ENCODE results near the gene LHX6.

Gene LHX6

GRCh38 chr9:122228568-122229484 is at the start of gene LHX6:
LHX6 (minus strand) TSS chr9:122228957; CDS start chr9:122228740, 217 bp downstream.
- DNase-seq = peak in 1 of 2 experiments; percentile 11

GRCh38 chr9:122277285-122277897 is 48.6 kb upstream of the LHX6 start:
- DNase-seq = no peak

GRCh38 chr9:122276096-122276495 is 47.3 kb upstream of the LHX6 start:
- DNase-seq = no peak

- no peak for DNase-seq
These were observed 45.3 kb upstream of the LHX6 start for GRCh38 chr9:122274055-122274454.

- no peak for DNase-seq
These were observed 39.5 kb upstream of the LHX6 start for GRCh38 chr9:122268041-122268814.

- DNase-seq = peak; percentile 54 to 55
These were observed 36.6 kb upstream of the LHX6 start for GRCh38 chr9:122265149-122265915.

- peak; percentile 84 to 85 for DNase-seq
These were observed 35.8 kb upstream of the LHX6 start, which contains the start of the genes MRRF and RBM18 for GRCh38 chr9:122264360-122265148. MRRF (plus strand) TSS chr9:122264882; CDS start chr9:122270892, 6,010 bp downstream. RBM18 (minus strand) TSS chr9:122264840; CDS start chr9:122261492, 3,348 bp downstream.

GRCh38 chr9:122263699-122264349 is 35.1 kb upstream of the LHX6 start:
- DNase-seq = no peak

- no peak for DNase-seq
These were observed 33.3 kb upstream of the LHX6 start for GRCh38 chr9:122262073-122262472.

GRCh38 chr9:122261469-122261881 is 32.7 kb upstream of the LHX6 start:
- peak in 1 of 2 experiments; percentile 5 for DNase-seq

GRCh38 chr9:122258886-122259415 is 30.2 kb upstream of the LHX6 start:
- no peak for DNase-seq

GRCh38 chr9:122256206-122256605 is 27.4 kb upstream of the LHX6 start:
- DNase-seq = no peak

- DNase-seq = no peak
These were observed 26.0 kb upstream of the LHX6 start for GRCh38 chr9:122254761-122255160.

- no peak for DNase-seq
These were observed 24.0 kb upstream of the LHX6 start for GRCh38 chr9:122252796-122253195.

- no peak for DNase-seq
These were observed 22.6 kb upstream of the LHX6 start for GRCh38 chr9:122251351-122251750.

- no peak for DNase-seq
These were observed 19.7 kb upstream of the LHX6 start for GRCh38 chr9:122248448-122248865.

- DNase-seq = no peak
These were observed 17.9 kb upstream of the LHX6 start for GRCh38 chr9:122246666-122247065.

- DNase-seq = no peak
These were observed 15.6 kb upstream of the LHX6 start for GRCh38 chr9:122244349-122244748.

- no peak for DNase-seq
These were observed 11.0 kb upstream of the LHX6 start for GRCh38 chr9:122239722-122240121.

GRCh38 chr9:122236681-122237080 is 7.9 kb upstream of the LHX6 start:
- DNase-seq = no peak
